SU-DHL-6 (cell line): ENCODE measurements around the gene MAST4.

ENCODE experiments used
- H2AFZ ChIP-seq: fragments of 200-600 bp; sonication (generic); 2 replicates; pipeline ENCODE4 v1.6.1; 2014; ENCODE audit warnings: low read depth, mild to moderate bottlenecking, moderate library complexity, mixed read lengths, antibody characterized with exemption, low read length; ENCODE audit not compliant: severe bottlenecking
- H3F3A ChIP-seq: fragments of 200-600 bp; shearing (Covaris generic); 2 replicates; pipeline ENCODE4 v1.6.0; 2016; ENCODE audit warnings: antibody characterized with exemption, mild to moderate bottlenecking; ENCODE audit not compliant: insufficient read depth
- H3K27ac ChIP-seq: fragments of 200-600 bp; sonication (generic); 2 replicates; pipeline ENCODE4 v1.5.1; 2016; ENCODE audit warnings: low read depth, mild to moderate bottlenecking, low read length, moderate library complexity, mixed read lengths
- H3K27me3 ChIP-seq: fragments of 200-600 bp; sonication (generic), shearing (Covaris generic); 2 replicates; pipeline ENCODE4 v1.6.0; 2014; ENCODE audit warnings: mild to moderate bottlenecking, low read length
- H3K36me3 ChIP-seq: fragments of 200-600 bp; sonication (generic); 2 replicates; pipeline ENCODE4 v1.6.1; 2014; ENCODE audit warnings: mild to moderate bottlenecking, low read length, mixed read lengths
- H3K4me2 ChIP-seq: fragments of 300-600, 200-600 bp; shearing (Covaris generic), sonication (generic); 2 replicates; pipeline ENCODE4 v1.6.0; 2014; ENCODE audit warnings: low read length, low read depth, mild to moderate bottlenecking; ENCODE audit not compliant: poor library complexity, severe bottlenecking
- H3K4me3 ChIP-seq: fragments of 200-600 bp; sonication (generic); 2 replicates; pipeline ENCODE4 v1.5.1; 2014; ENCODE audit warnings: antibody characterized with exemption, low read length, mild to moderate bottlenecking, mixed read lengths; ENCODE audit not compliant: insufficient read depth, poor library complexity, severe bottlenecking
- H3K79me2 ChIP-seq: fragments of 200-600 bp; sonication (generic); 2 replicates; pipeline ENCODE4 v1.6.1; 2014; ENCODE audit warnings: mild to moderate bottlenecking, low read length, moderate library complexity; ENCODE audit not compliant: insufficient read depth
- H3K9ac ChIP-seq: fragments of 200-600 bp; sonication (generic); 2 replicates; pipeline ENCODE4 v1.7.0; 2014; ENCODE audit warnings: mild to moderate bottlenecking, low read length
- H3K9me2 ChIP-seq: fragments of 200-600 bp; sonication (generic); replicated peaks from 2 replicates; pipeline ENCODE4 v1.6.1; 2014; ENCODE audit warnings: low read length; ENCODE audit not compliant: insufficient read depth
- H3K9me3 ChIP-seq: fragments of 200-600 bp; sonication (generic); 2 replicates; pipeline ENCODE4 v1.6.1; 2014; ENCODE audit warnings: low read length, mixed read lengths; ENCODE audit not compliant: insufficient read depth
- H4K20me1 ChIP-seq: fragments of 200-600 bp; sonication (generic); 2 replicates; pipeline ENCODE4 v1.6.1; 2014; ENCODE audit warnings: low read depth, mild to moderate bottlenecking, antibody characterized with exemption, low read length, moderate library complexity, mixed read lengths
- EZH2phosphoT487 ChIP-seq: fragments of 200-600 bp; sonication (generic), shearing (Covaris generic); conservative IDR thresholded peaks from 2 replicates; pipeline ENCODE4 v1.6.1; 2018; ENCODE audit warnings: mild to moderate bottlenecking, antibody characterized with exemption, low read length, moderate library complexity, mixed read lengths
- TF ChIP-seq, protein P1 (sequence below): fragments of 200-600 bp; sonication (generic); IDR thresholded peaks from one replicate; pipeline ENCODE4 v1.5.1; 2017; ENCODE audit warnings: antibody characterized with exemption, mild to moderate bottlenecking, low read length, moderate library complexity; ENCODE audit not compliant: insufficient read depth, poor library complexity, severe bottlenecking

MAST4 gene

DNA sequence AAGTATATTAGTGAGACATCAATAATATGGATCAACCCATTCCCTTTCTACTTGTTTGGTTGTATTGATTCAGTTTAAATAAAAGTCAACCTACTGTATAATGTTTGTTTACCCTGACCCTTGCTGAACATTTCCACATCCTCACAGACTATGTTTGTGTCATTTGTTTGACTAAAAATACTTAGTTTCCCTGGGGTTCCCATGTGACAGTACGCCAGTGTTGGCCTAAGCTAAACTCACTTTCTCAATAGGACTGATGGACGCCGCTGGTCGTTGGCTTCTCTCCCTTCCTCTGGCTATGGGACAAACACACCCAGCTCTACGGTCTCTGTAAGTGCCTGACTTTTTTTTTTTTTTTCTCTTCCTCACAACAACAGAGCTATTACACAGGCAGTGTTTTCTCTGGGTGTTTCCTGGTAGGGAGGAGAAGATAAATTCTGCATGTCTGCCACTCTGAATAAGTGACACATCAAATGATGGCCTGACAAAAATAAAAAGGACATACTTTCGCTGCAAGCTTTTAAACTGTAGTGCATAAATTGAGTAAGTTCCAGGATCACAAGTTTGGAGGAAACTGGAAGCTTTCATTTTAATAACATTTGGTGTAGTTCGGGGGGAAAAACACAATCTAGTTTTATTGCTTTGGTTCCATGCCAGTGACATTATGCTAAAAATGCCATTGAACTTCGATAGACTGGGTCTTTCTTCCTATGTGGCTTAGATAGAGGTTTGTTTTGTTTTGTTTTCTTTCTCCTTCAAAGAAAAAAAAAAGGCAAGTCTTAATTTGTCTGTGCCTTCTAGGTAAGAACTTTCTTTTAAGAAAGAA, 499.4 kb downstream of the MAST4 start:
- no peaks in the 10 kb centered on the region for H3F3A ChIP-seq
- no peak overlapping the region for H3K4me3 ChIP-seq
- no peak overlapping the region for H3K9ac ChIP-seq
- no peaks in the 10 kb centered on the region for H4K20me1 ChIP-seq
- H3K4me2 ChIP-seq, result no peak overlapping the region
- no peaks in the 10 kb centered on the region for H3K9me2 ChIP-seq
- H3K9me3 ChIP-seq, result no peaks in the 10 kb centered on the region
- H3K79me2 ChIP-seq, result no peaks in the 10 kb centered on the region
- no peak overlapping the region for H3K27ac ChIP-seq
- no peak overlapping the region for H2AFZ ChIP-seq
- H3K27me3 ChIP-seq, result no peaks in the 10 kb centered on the region
- H3K36me3 ChIP-seq, result no peaks in the 10 kb centered on the region
- TF ChIP-seq, protein P1, sequence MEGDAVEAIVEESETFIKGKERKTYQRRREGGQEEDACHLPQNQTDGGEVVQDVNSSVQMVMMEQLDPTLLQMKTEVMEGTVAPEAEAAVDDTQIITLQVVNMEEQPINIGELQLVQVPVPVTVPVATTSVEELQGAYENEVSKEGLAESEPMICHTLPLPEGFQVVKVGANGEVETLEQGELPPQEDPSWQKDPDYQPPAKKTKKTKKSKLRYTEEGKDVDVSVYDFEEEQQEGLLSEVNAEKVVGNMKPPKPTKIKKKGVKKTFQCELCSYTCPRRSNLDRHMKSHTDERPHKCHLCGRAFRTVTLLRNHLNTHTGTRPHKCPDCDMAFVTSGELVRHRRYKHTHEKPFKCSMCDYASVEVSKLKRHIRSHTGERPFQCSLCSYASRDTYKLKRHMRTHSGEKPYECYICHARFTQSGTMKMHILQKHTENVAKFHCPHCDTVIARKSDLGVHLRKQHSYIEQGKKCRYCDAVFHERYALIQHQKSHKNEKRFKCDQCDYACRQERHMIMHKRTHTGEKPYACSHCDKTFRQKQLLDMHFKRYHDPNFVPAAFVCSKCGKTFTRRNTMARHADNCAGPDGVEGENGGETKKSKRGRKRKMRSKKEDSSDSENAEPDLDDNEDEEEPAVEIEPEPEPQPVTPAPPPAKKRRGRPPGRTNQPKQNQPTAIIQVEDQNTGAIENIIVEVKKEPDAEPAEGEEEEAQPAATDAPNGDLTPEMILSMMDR, result no peak
- no peak for TF ChIP-seq EZH2phosphoT487

DNA sequence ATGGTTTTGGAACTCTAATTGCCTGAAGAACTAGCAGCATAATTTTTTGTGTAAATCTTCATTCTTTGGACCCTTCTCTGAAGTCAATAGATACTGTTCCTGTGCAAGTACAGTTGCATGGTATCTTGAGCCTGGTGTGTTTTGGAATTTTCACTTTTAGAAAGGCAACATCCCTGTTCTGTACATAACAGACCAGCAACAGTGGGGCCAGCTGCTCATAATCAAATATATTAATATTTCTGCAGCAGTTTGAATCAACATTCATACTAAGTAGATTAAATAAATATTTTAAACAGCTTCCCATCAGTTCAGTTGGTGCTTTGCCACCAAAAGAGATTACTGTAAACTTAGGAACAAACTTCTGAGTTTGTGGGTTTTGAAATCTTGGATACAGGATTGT, 502.5 kb downstream of the MAST4 start:
- TF ChIP-seq EZH2phosphoT487, result no peak
- TF ChIP-seq, protein P1, result no peak
- no peaks in the 10 kb centered on the region for H3K9me3 ChIP-seq
- H3K9me2 ChIP-seq, result no peaks in the 10 kb centered on the region
- H3K4me2 ChIP-seq, result no peak overlapping the region
- H3K36me3 ChIP-seq, result no peaks in the 10 kb centered on the region
- no peaks in the 10 kb centered on the region for H3K79me2 ChIP-seq
- H2AFZ ChIP-seq, result no peak overlapping the region
- H4K20me1 ChIP-seq, result no peaks in the 10 kb centered on the region
- no peak overlapping the region for H3K9ac ChIP-seq
- no peaks in the 10 kb centered on the region for H3K27me3 ChIP-seq
- no peak overlapping the region for H3K27ac ChIP-seq
- H3F3A ChIP-seq, result no peaks in the 10 kb centered on the region
- H3K4me3 ChIP-seq, result no peak overlapping the region

DNA sequence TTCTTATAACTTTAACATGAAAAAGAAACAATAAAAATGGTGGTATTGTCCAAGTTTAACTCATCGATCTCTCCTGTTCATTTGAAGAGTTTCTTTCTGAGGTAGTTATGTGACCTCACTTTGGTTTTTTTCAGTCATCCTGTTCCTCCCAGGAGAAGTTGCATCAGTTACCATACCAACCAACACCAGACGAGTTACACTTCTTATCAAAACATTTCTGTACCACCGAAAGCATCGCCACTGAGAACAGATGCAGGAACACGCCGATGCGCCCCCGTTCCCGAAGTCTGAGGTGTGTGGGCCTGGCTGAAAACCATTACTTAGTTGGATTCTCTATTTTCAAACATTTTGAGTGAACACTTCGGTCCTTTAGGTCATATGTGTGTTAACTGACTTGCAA, 504.1 kb downstream of the MAST4 start:
- TF ChIP-seq, protein P1, result no peak
- no peak for TF ChIP-seq EZH2phosphoT487
- no peak overlapping the region for H3K27ac ChIP-seq
- no peaks in the 10 kb centered on the region for H4K20me1 ChIP-seq

More for the DNA sequence above, 504.1 kb downstream of the MAST4 start:
- Histone ChIP-seq H3K9me3 (no peaks in the 10 kb centered on the region), H3F3A (no peaks in the 10 kb centered on the region), H3K4me2 (no peak overlapping the region), H3K27me3 (no peaks in the 10 kb centered on the region), H3K9me2 (no peaks in the 10 kb centered on the region), H3K9ac (no peak overlapping the region), H2AFZ (no peak overlapping the region), H3K79me2 (no peaks in the 10 kb centered on the region), H3K4me3 (no peak overlapping the region), H3K36me3 (no peaks in the 10 kb centered on the region)
